ENCODE data around the gene WWOX.

GRCh38 chr16:78097548-78097947 lies 1.9 kb upstream of the WWOX start:
- no peak for TF ChIP-seq EZH2 (IDR thresholded peaks at IDR 0.05; ENCODE audit: borderline replicate concordance, low read depth, low read length, severe bottlenecking)
- TF ChIP-seq CTCF (IDR thresholded peaks at IDR 0.05; ENCODE audit: borderline replicate concordance, extremely low read depth, low read length, poor library complexity, severe bottlenecking), result no peak
